ENCODE measurements around the gene SMIM41.

- TF ChIP-seq ZNF274 (IDR thresholded peaks at IDR 0.05; ENCODE audit: insufficient read depth, insufficient read length): no peak
- no peak for TF ChIP-seq CTCF (IDR thresholded peaks at IDR 0.05 in 2 of 3, conservative IDR thresholded peaks at IDR 0.05 in 1 of 3; ENCODE audit: control insufficient read depth in 2 of 3, extremely low read depth in 1 of 3, insufficient read depth in 1 of 3, low read depth in 3 of 3, low read length in 3 of 3)
- TF ChIP-seq TCF7 (IDR thresholded peaks at IDR 0.05; ENCODE audit: borderline replicate concordance): no peak
- no peak for TF ChIP-seq EGR1 (IDR thresholded peaks at IDR 0.05; ENCODE audit: borderline replicate concordance in 1 of 2, low read depth in 2 of 2, low read length in 2 of 2)
- TF ChIP-seq FOS (IDR thresholded peaks at IDR 0.05; ENCODE audit: borderline replicate concordance, extremely low read depth, insufficient read length): no peak
- no peak for TF ChIP-seq POLR2AphosphoS5 (IDR thresholded peaks at IDR 0.05; ENCODE audit: low read length)
- no peak for TF ChIP-seq IRF5 (IDR thresholded peaks at IDR 0.05; ENCODE audit: borderline replicate concordance)
- no peak for TF ChIP-seq YY1 (IDR thresholded peaks at IDR 0.05; ENCODE audit: low read depth, low read length)
- no peak for TF ChIP-seq CEBPB (IDR thresholded peaks at IDR 0.05; ENCODE audit: borderline replicate concordance in 1 of 2, low read depth in 2 of 2, low read length in 2 of 2)
- TF ChIP-seq NRF1 (conservative IDR thresholded peaks at IDR 0.05; ENCODE audit: low read depth, low read length): no peak
- TF ChIP-seq SRF (IDR thresholded peaks at IDR 0.05; ENCODE audit: low read depth in 2 of 2, low read length in 2 of 2): no peak
These were observed 43.6 kb upstream of the SMIM41 start for GRCh38 chr12:52035926-52036325.
